Activated CD4-positive, CD25-positive, alpha-beta regulatory T cell treated with anti-CD3 and anti-CD28 coated beads, Interleukin-2, amount 50 U/mL, for 24 hours (primary cell): ENCODE measurements around the gene SLC1A2.
"Not testable (repeated sequence)": the region's sequence is repeated elsewhere in the genome, so short reads cannot be mapped to it uniquely, and the experiment has no call there.

Source experiments
- ATAC-seq, 2 donors: fragments of 150-1000 bp; cut with Tn5 transposase; one replicate each; pipeline ENCODE4 v1.10.0; 2021; ENCODE audit warnings: mild to moderate bottlenecking in 1 of 2, moderate library complexity in 1 of 2

The SLC1A2 gene

GRCh38 chr11:35237860-35238715 is 181.3 kb downstream of the SLC1A2 start:
- ATAC-seq = no peak

- ATAC-seq = no peak
These were observed 182.0 kb downstream of the SLC1A2 start for GRCh38 chr11:35237351-35237750.

- ATAC-seq = no peak
These were observed 182.7 kb downstream of the SLC1A2 start for GRCh38 chr11:35236667-35237003.

GRCh38 chr11:35235936-35236666 is 183.3 kb downstream of the SLC1A2 start:
- ATAC-seq = peak; percentile 63 to 69

GRCh38 chr11:35235498-35235897 is 183.9 kb downstream of the SLC1A2 start:
- ATAC-seq = no peak

GRCh38 chr11:35235157-35235468 is 184.2 kb downstream of the SLC1A2 start:
- ATAC-seq = peak in 1 of 2 donors; percentile 15

GRCh38 chr11:35234460-35235156 is 184.8 kb downstream of the SLC1A2 start:
- no peak for ATAC-seq

- no peak for ATAC-seq
These were observed 185.8 kb downstream of the SLC1A2 start for GRCh38 chr11:35233518-35233917.

GRCh38 chr11:35232891-35233330 is 186.4 kb downstream of the SLC1A2 start:
- ATAC-seq = no peak

GRCh38 chr11:35231076-35231860 is 188.1 kb downstream of the SLC1A2 start:
- ATAC-seq = no peak

GRCh38 chr11:35230388-35230787 is 189.0 kb downstream of the SLC1A2 start:
- no peak for ATAC-seq

- ATAC-seq = no peak
These were observed 191.0 kb downstream of the SLC1A2 start for GRCh38 chr11:35228328-35228725.

GRCh38 chr11:35227576-35228327 is 191.6 kb downstream of the SLC1A2 start:
- peak in 1 of 2 donors; percentile 26 for ATAC-seq

- ATAC-seq = not testable (repeated sequence)
These were observed 192.6 kb downstream of the SLC1A2 start for GRCh38 chr11:35226756-35227155.

GRCh38 chr11:35225946-35226520 is 193.3 kb downstream of the SLC1A2 start:
- no peak for ATAC-seq

- no peak for ATAC-seq
These were observed 195.4 kb downstream of the SLC1A2 start for GRCh38 chr11:35223991-35224390.

GRCh38 chr11:35223371-35223796 is 196.0 kb downstream of the SLC1A2 start:
- ATAC-seq = no peak

- no peak for ATAC-seq
These were observed 200.4 kb downstream of the SLC1A2 start for GRCh38 chr11:35218956-35219355.

GRCh38 chr11:35216962-35217678 is 202.2 kb downstream of the SLC1A2 start:
- ATAC-seq = peak; percentile 21 to 22

- ATAC-seq = no peak
These were observed 203.4 kb downstream of the SLC1A2 start for GRCh38 chr11:35215945-35216344.

- peak; percentile 92 for ATAC-seq
These were observed 204.6 kb downstream of the SLC1A2 start for GRCh38 chr11:35214792-35215193.
